Hematopoietic multipotent progenitor cell treated with erythropoietin and hydrocortisone succinate and interleukin-3 and kit ligand, for 15 days (in vitro differentiated cells): ENCODE data around the gene LNPEP.
"Not testable (repeated sequence)": the region's sequence is repeated elsewhere in the genome, so short reads cannot be mapped to it uniquely, and the experiment has no call there.

Experiments
- DNase-seq: peaks from one replicate; pipeline ENCODE4 v3.0.0-alpha.2; 2015; ENCODE audit warnings: low spot score

The LNPEP gene

GRCh38 chr5:96930058-96930457 is 5.8 kb upstream of the LNPEP start:
- peak; percentile 67 for DNase-seq

GRCh38 chr5:96930589-96930988 is 5.3 kb upstream of the LNPEP start:
- DNase-seq, result no peak

DNA sequence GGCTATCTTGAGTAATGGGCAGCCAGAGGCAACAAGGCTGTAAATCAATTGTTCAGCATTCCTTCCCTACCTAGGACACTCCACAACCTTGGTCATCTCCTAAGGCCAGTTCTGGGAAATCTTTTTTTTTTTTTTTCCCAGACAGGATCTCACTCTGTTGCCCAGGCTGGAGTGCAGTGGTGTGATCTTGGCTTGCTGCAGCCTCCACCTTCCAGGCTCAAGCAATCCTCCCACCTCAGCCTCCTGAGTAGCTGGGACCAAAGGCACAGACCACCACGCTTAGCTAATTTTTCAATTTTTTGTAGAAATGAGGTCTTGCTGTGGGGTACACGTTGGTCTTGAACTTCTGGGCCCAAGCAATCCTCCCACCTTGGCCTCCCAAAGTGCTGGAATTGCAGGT is 4.8 kb upstream of the LNPEP start:
- DNase-seq, result not testable (repeated sequence)

DNA sequence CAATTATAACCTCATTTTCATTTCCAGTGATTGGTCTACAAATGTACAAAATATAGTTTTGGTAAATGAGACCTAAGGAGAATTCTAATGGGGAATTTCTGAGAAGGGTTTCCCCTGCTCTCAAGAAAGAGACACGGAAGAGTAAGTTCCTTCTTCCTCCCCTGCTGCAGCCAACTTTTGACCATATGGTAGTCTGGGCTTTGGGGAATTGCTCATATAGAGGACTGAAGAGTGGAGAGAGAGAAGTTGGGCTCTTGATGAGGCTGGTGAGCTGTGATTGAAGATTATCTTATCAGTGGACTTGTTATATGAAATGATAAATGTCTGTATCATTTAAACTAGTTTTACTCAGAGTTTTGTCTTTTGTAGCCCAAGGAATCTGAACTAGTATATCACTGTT is 4.3 kb upstream of the LNPEP start:
- DNase-seq, result no peak

DNA sequence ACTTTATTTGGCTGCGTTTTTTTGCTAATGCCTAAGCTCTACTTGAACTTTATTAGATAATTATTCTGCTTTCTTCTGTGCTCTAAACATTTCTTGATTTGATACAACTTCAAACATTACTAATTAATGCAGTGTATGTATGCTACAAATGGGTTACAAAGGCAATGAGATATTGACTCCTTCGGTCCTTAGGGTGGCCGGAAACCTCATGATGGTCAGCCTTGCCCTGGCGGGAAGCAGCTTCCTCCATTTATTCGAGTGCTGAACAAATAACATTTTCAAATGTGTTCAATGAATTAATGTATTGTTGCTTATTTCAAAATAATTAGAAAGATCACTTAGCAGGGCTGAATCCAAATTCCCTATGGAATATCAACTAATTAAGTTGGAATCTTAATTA is 3.9 kb upstream of the LNPEP start:
- DNase-seq, result no peak

DNA sequence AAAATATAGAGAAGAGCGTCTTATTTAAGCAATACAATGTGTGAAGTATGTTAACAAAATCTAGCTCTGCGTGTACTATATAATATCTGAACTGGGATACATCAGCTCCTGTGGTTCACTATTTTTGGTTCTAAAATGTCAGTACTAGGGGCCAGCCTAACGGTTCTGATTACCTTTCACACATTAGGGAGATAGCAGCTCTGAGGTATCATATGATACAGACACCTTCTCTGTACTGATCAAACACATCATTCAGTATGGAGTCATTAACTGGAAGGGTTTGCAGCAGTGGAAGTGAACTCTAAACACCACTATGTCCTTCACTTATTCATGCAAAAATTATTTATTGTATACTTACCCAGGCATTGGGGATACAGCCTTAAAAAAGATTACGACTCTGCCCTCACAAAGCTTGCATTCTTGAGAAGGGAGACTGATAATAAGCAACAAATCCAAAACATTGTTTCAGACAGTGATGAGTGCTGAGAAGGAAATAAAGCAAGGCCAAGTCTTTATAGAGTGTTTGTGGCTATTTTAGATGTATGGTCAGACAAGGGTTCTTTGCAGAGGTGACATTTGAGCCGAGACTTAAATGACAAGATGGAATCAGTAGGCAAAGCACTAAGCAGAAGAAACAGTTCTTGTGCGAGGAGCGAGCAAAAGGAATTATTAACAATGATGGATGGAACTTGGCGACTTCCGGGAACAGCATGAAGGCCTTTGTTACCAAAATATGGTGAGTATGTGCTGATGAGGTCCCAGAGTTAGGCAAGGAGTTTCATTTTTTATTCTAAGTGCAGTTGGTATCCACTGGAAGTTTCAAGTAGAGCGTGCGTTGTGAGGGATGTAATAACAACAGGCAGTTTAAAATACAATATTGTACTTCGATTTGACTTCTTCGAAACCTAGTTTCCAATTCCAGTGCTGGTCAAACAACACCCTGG is 1.8 kb upstream of the LNPEP start:
- DNase-seq, result peak; percentile 18

- peak; percentile 87 for DNase-seq
These were observed 947 bp upstream of the LNPEP start for GRCh38 chr5:96934708-96935558.

DNA sequence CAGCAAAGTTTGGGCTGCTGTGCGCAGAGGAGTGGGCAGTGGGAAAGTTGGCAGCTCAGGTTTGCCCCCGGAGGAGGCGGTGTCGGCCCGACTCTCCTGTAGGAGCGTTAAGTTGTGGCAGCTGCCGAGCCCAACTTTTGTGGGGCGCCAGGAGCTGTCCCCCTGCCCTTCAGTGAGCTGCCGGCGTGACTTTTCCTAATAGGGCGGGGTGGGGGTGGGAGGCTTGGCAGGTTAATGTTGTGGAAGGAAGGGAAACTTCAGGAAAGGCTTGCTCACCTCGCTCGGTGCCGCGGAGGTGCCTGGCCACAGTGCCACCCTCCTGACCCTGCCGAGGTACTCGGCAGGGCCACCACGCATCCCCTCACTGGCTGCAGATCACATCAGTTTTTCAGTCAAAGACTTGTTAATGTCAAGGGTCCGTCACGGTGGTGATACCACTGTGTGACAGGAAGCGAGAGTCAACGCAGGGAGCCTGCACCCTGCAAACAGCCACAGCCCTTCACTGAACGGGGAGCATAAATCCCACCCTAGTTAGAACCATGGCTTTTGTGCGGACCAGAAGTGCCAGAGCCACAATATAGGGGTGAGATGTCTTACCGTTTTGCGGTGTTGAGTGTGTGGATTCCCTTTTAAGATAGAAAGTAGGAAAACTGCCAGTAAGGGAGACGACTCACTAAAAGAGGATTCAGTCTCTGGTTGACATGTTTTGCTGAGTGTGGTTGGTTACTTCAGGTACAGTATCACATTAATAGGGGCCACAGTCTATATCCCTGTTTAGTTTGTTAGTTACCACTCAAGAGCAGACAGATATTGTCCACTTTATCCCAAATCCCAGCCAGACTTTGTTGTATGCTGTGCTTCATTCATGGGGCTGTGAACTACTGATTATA is 796 bp downstream of the LNPEP start:
- peak; percentile 17 for DNase-seq

- DNase-seq, result no peak
These were observed 4.7 kb downstream of the LNPEP start for GRCh38 chr5:96940586-96940985.

- DNase-seq, result no peak
These were observed 5.3 kb downstream of the LNPEP start for GRCh38 chr5:96941140-96941539.

- no peak for DNase-seq
These were observed 6.2 kb downstream of the LNPEP start for GRCh38 chr5:96942078-96942477.

DNA sequence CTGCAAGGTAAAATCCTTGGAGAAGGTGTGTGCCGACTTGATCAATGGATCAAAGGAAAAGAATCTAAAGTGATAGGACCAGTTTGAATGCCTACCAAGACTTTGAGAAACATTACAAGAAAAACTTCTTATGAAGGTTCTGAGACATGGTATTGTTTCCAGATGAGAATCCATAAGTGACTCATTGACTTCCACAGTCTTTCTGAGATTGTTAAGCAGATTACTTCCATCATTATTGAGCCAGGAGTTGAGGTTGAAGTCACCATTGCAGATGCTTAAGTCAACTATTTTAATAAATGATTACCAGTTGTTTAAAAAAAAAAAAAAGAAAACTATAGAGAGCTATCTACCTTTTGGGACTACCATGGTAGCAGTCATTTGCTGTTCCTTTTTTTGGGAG is 7.0 kb downstream of the LNPEP start:
- no peak for DNase-seq

DNA sequence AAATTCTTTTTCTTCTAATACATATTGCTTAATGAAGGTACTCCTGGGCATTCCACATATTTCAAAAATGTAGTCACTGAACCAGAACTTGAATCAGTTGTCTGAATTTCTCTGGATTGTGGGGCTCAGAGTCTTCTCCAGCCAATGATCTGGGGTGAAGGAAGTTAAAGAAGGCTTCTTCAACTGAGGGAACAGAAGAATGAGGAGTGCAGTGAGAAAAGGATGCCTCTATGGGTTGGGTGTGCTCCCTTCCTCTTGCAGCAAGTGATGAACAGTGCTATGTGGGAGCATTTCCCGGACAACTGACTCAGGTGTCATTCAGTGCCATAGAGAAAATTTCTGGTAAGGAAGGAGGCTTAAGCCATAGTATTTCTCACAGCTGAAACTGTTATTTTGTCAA is 7.9 kb downstream of the LNPEP start:
- no peak for DNase-seq

GRCh38 chr5:96945144-96945897 is 9.4 kb downstream of the LNPEP start:
- no peak for DNase-seq

- DNase-seq, result no peak
These were observed 10.5 kb downstream of the LNPEP start for GRCh38 chr5:96946381-96946780.

GRCh38 chr5:96952118-96952750 is 16.4 kb downstream of the LNPEP start:
- DNase-seq, result no peak

DNA sequence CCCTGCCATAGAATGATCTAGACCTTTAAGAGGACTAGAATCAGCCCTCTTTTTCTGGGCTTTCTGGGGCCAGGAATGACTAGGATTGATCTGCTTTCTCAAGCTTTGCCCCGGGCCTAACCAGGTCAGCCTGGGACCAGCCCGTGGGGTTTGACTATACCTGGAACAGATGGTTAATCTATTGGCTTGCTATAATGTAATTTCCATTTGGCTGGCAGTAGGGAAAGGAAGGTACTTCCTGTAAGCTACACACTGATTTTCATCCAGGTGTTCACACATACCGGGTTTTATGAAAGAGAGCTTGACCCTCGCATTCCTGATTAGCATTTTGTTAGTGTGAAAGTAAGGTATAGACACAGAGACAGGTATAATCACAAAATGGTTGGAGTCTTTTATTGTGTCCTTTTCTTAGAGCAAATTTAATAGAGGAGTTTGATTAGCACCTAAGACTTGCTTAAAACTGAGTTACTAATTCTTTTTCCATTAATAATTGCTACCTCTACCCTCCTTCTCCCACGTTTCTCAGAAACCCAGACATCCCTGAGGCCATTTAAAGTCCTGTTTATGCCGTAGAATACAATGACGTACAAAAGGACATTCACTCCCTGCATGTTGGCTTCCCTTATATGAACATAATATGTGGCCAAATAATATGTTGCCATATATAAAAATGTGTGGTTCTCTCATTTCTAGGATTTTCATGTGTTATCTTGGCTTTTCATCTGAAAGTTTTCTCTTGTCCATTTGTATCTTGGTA is 17.3 kb downstream of the LNPEP start:
- DNase-seq, result no peak

GRCh38 chr5:96957254-96958049 is 21.6 kb downstream of the LNPEP start:
- no peak for DNase-seq

DNA sequence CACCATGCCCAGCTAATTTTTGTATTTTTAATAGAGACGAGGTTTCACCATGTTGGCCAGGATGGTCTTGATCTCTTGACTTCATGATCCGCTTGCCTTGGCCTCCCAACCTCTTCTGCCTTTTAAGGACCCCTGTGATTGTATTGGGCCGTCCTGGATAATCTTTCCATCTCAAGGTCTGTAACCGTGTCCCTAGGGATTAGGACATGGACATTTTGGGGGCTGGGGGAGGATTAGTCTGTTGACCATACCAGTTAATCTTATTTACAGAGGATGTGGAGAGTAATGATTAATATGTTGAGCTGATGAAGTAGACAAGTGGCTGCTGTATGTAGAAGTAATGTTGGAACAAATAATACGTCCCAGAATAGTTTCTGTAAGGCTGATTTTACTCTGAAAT is 23.1 kb downstream of the LNPEP start:
- no peak for DNase-seq
